Measurements from ENCODE around the gene SLIT3.

The SLIT3 gene

GRCh38 chr5:169139480-169140050, 161.4 kb downstream of the SLIT3 start:
- Histone ChIP-seq H3K36me3 (ENCODE audit: insufficient read depth, low read length) (no peaks in the 10 kb centered on the region), H2AFZ (ENCODE audit: low read depth, low read length) (no peak overlapping the region), H3K27ac (ENCODE audit: low read length) (no peak overlapping the region), H3K9me3 (ENCODE audit: insufficient read depth, low read length, severe bottlenecking) (no peaks in the 10 kb centered on the region), H3K4me2 (ENCODE audit: insufficient read depth, low read length) (no peak overlapping the region), H3K79me2 (ENCODE audit: insufficient read depth, low read length) (no peaks in the 10 kb centered on the region), H3K27me3 (ENCODE audit: insufficient read depth, low read length, poor library complexity) (peaks cover 9% of the 10 kb centered on the region), H3K4me3 (ENCODE audit: low read depth in 1 of 2, low read length in 2 of 2) (no peak overlapping the region), H3K9ac (ENCODE audit: low read depth, low read length) (no peak overlapping the region), H3K4me1 (ENCODE audit: insufficient read depth, low read length) (no peaks in the 10 kb centered on the region), H4K20me1 (ENCODE audit: insufficient read depth, low read length) (no peaks in the 10 kb centered on the region)
- no peak for ATAC-seq (ENCODE audit: insufficient read depth, low read depth)
- no peak for DNase-seq
- TF ChIP-seq, protein P1, sequence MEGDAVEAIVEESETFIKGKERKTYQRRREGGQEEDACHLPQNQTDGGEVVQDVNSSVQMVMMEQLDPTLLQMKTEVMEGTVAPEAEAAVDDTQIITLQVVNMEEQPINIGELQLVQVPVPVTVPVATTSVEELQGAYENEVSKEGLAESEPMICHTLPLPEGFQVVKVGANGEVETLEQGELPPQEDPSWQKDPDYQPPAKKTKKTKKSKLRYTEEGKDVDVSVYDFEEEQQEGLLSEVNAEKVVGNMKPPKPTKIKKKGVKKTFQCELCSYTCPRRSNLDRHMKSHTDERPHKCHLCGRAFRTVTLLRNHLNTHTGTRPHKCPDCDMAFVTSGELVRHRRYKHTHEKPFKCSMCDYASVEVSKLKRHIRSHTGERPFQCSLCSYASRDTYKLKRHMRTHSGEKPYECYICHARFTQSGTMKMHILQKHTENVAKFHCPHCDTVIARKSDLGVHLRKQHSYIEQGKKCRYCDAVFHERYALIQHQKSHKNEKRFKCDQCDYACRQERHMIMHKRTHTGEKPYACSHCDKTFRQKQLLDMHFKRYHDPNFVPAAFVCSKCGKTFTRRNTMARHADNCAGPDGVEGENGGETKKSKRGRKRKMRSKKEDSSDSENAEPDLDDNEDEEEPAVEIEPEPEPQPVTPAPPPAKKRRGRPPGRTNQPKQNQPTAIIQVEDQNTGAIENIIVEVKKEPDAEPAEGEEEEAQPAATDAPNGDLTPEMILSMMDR (IDR thresholded peaks at IDR 0.05; ENCODE audit: borderline replicate concordance, extremely low read depth, low read length, poor library complexity, severe bottlenecking): no peak
- TF ChIP-seq EZH2 (IDR thresholded peaks at IDR 0.05; ENCODE audit: borderline replicate concordance, low read depth, low read length, severe bottlenecking): no peak

- Histone ChIP-seq H3K27ac (ENCODE audit: low read length) (no peak overlapping the region), H3K4me2 (ENCODE audit: insufficient read depth, low read length) (no peak overlapping the region), H3K36me3 (ENCODE audit: insufficient read depth, low read length) (no peaks in the 10 kb centered on the region), H3K9ac (ENCODE audit: low read depth, low read length) (no peak overlapping the region), H4K20me1 (ENCODE audit: insufficient read depth, low read length) (no peaks in the 10 kb centered on the region), H2AFZ (ENCODE audit: low read depth, low read length) (no peak overlapping the region), H3K9me3 (ENCODE audit: insufficient read depth, low read length, severe bottlenecking) (no peaks in the 10 kb centered on the region), H3K4me1 (ENCODE audit: insufficient read depth, low read length) (no peaks in the 10 kb centered on the region), H3K79me2 (ENCODE audit: insufficient read depth, low read length) (no peaks in the 10 kb centered on the region), H3K27me3 (ENCODE audit: insufficient read depth, low read length, poor library complexity) (peaks cover 13% of the 10 kb centered on the region), H3K4me3 (ENCODE audit: low read depth in 1 of 2, low read length in 2 of 2) (no peak overlapping the region)
- TF ChIP-seq, protein P1 (IDR thresholded peaks at IDR 0.05; ENCODE audit: borderline replicate concordance, extremely low read depth, low read length, poor library complexity, severe bottlenecking): no peak
- TF ChIP-seq EZH2 (IDR thresholded peaks at IDR 0.05; ENCODE audit: borderline replicate concordance, low read depth, low read length, severe bottlenecking): no peak
- DNase-seq: no peak
- no peak for ATAC-seq (ENCODE audit: insufficient read depth, low read depth)
Measured at GRCh38 chr5:169133531-169133930, 167.4 kb downstream of the SLIT3 start.

GRCh38 chr5:169132302-169132660, 168.7 kb downstream of the SLIT3 start:
- DNase-seq: no peak
- Histone ChIP-seq H3K9me3 (ENCODE audit: insufficient read depth, low read length, severe bottlenecking) (no peaks in the 10 kb centered on the region), H3K36me3 (ENCODE audit: insufficient read depth, low read length) (no peaks in the 10 kb centered on the region), H3K9ac (ENCODE audit: low read depth, low read length) (no peak overlapping the region), H3K27ac (ENCODE audit: low read length) (no peak overlapping the region), H3K27me3 (ENCODE audit: insufficient read depth, low read length, poor library complexity) (peaks cover 13% of the 10 kb centered on the region), H3K4me3 (ENCODE audit: low read depth in 1 of 2, low read length in 2 of 2) (no peak overlapping the region), H2AFZ (ENCODE audit: low read depth, low read length) (no peak overlapping the region), H3K79me2 (ENCODE audit: insufficient read depth, low read length) (no peaks in the 10 kb centered on the region), H3K4me1 (ENCODE audit: insufficient read depth, low read length) (no peaks in the 10 kb centered on the region), H3K4me2 (ENCODE audit: insufficient read depth, low read length) (no peak overlapping the region), H4K20me1 (ENCODE audit: insufficient read depth, low read length) (no peaks in the 10 kb centered on the region)
- ATAC-seq (ENCODE audit: insufficient read depth, low read depth): no peak
- no peak for TF ChIP-seq EZH2 (IDR thresholded peaks at IDR 0.05; ENCODE audit: borderline replicate concordance, low read depth, low read length, severe bottlenecking)
- TF ChIP-seq, protein P1 (IDR thresholded peaks at IDR 0.05; ENCODE audit: borderline replicate concordance, extremely low read depth, low read length, poor library complexity, severe bottlenecking): no peak

Measured in DND-41 (cell line).